Epithelial cell of esophagus (primary cell): Measurements from ENCODE around the gene MAML3.

Source experiments
- DNase-seq: peaks from one replicate; pipeline ENCODE4 v3.0.0; 2010; ENCODE audit warnings: low read depth
- H3K4me3 ChIP-seq: 2 replicates; pipeline ENCODE4 v1.5.1; 2011; ENCODE audit warnings: mild to moderate bottlenecking, low read length, control low read depth
- TF ChIP-seq, protein P1 (sequence below): IDR thresholded peaks from 2 replicates; pipeline ENCODE4 v1.5.1; 2011; ENCODE audit warnings: low read depth, mild to moderate bottlenecking, low read length, control low read depth, inconsistent platforms; ENCODE audit not compliant: insufficient read depth; ENCODE audit errors: missing control alignments

MAML3 gene

GRCh38 chr4:139826426-139826825, 327.6 kb downstream of the MAML3 start:
- DNase-seq: no peak
- H3K4me3 ChIP-seq: no peak overlapping the region
- TF ChIP-seq, protein P1, sequence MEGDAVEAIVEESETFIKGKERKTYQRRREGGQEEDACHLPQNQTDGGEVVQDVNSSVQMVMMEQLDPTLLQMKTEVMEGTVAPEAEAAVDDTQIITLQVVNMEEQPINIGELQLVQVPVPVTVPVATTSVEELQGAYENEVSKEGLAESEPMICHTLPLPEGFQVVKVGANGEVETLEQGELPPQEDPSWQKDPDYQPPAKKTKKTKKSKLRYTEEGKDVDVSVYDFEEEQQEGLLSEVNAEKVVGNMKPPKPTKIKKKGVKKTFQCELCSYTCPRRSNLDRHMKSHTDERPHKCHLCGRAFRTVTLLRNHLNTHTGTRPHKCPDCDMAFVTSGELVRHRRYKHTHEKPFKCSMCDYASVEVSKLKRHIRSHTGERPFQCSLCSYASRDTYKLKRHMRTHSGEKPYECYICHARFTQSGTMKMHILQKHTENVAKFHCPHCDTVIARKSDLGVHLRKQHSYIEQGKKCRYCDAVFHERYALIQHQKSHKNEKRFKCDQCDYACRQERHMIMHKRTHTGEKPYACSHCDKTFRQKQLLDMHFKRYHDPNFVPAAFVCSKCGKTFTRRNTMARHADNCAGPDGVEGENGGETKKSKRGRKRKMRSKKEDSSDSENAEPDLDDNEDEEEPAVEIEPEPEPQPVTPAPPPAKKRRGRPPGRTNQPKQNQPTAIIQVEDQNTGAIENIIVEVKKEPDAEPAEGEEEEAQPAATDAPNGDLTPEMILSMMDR: no peak

GRCh38 chr4:139825523-139826014, 328.4 kb downstream of the MAML3 start:
- no peak overlapping the region for H3K4me3 ChIP-seq
- DNase-seq: no peak
- TF ChIP-seq, protein P1: no peak

DNA sequence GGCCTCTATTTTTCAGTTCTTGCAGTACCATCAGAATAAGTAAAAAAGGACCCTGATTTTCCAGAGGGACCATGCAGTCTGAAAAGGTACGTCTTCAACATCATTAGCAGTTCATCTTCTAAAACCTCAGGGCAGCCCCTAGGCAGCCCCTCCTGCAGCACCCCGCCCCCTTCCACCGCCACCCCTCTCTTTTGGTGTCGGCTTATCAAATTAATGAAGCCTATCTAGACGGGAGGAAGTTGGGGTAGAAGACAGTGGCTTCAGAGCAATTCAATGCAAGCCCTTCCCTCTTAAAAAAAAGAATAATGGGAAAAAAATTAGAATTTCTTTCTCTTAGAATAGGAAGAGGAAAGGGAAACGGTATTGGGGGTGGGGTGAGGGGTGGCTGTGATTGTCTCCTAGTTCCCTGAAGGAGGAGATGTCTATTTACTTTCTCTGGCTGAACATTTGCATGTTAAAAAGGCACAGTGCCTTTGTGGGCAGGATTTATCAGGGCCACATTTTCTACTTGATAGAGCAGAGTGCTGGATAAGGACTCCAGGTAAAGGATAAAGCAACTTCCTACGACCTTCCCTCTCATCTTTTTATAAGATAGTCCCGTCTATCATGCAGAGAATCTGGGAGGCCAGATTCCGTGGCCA, 329.0 kb downstream of the MAML3 start:
- DNase-seq: no peak
- no peak overlapping the region for H3K4me3 ChIP-seq
- TF ChIP-seq, protein P1: no peak

DNA sequence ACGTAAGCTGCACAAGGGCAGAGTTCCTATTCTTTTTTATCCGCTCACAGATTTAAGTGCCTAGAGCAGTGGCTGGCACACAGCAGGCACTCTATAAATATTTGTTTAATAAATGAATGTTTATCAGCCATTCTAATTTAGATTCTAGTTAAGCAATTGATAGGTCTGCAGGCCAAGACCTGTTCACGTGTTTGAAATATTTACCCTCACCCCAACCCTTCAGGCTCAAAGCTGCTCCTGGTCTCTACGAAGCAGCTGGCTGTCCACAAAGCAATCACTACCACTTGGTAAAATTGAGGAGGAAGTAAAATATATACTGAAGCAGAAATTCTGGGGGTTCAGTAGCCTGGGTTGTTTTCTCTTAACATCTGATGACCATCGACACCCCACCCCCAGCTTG, 330.2 kb downstream of the MAML3 start:
- DNase-seq: no peak
- TF ChIP-seq, protein P1: no peak
- H3K4me3 ChIP-seq: no peak overlapping the region

- DNase-seq: no peak
- TF ChIP-seq, protein P1: no peak
- no peak overlapping the region for H3K4me3 ChIP-seq
Observed at GRCh38 chr4:139823345-139823744, 330.6 kb downstream of the MAML3 start.

DNA sequence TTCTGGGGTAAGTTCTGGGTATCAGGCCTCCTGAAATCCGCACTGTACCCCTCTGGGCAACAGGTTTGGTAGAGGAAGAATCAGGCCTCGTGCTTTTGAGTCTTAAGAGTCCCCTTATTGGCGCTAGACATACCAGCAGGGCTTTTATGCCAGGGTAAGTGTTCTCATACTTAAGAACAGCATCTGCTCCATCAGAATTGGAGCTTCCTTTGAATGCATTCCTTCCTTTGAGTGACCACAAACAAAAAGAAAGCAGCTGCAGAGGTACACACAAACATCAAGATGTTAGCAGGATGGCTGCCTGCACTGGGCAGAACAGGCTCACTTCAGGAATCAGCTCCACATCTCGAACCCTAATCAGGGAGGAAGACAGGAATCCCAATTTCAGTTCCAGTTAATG, 331.6 kb downstream of the MAML3 start:
- no peak overlapping the region for H3K4me3 ChIP-seq
- DNase-seq: no peak
- TF ChIP-seq, protein P1: no peak

- TF ChIP-seq, protein P1: no peak
- no peak for DNase-seq
- no peak overlapping the region for H3K4me3 ChIP-seq
Observed at GRCh38 chr4:139819082-139819481, 334.9 kb downstream of the MAML3 start.
